Stimulated activated memory B cell treated with anti-CD40 and anti-IgM and Interleukin-4, amounts not matched to agents 10 μg/mL and 1 μg/mL and 100 μg/mL, for 72 hours (primary cell): ENCODE results near the gene GTF2H1.

Experiments
- ATAC-seq: fragments of 150-1000 bp; cut with Tn5 transposase; 2 replicates; pipeline ENCODE4 v1.10.0; 2021
- H3K27ac Mint-ChIP-seq: one replicate; pipeline ENCODE4 v1.8.0; 2022; ENCODE audit warnings: mild to moderate bottlenecking, mixed read lengths
- H3K27me3 Mint-ChIP-seq: one replicate; pipeline ENCODE4 v1.8.0; 2022; ENCODE audit warnings: mixed read lengths
- H3K36me3 Mint-ChIP-seq: one replicate; pipeline ENCODE4 v1.8.0; 2022; ENCODE audit warnings: mixed read lengths
- H3K4me1 Mint-ChIP-seq: one replicate; pipeline ENCODE4 v1.8.0; 2022; ENCODE audit warnings: mixed read lengths
- H3K4me3 Mint-ChIP-seq: one replicate; pipeline ENCODE4 v1.8.0; 2022; ENCODE audit warnings: mild to moderate bottlenecking, moderate library complexity, mixed read lengths
- H3K9me3 Mint-ChIP-seq: one replicate; pipeline ENCODE4 v1.8.0; 2022; ENCODE audit warnings: mixed read lengths

Gene GTF2H1

DNA sequence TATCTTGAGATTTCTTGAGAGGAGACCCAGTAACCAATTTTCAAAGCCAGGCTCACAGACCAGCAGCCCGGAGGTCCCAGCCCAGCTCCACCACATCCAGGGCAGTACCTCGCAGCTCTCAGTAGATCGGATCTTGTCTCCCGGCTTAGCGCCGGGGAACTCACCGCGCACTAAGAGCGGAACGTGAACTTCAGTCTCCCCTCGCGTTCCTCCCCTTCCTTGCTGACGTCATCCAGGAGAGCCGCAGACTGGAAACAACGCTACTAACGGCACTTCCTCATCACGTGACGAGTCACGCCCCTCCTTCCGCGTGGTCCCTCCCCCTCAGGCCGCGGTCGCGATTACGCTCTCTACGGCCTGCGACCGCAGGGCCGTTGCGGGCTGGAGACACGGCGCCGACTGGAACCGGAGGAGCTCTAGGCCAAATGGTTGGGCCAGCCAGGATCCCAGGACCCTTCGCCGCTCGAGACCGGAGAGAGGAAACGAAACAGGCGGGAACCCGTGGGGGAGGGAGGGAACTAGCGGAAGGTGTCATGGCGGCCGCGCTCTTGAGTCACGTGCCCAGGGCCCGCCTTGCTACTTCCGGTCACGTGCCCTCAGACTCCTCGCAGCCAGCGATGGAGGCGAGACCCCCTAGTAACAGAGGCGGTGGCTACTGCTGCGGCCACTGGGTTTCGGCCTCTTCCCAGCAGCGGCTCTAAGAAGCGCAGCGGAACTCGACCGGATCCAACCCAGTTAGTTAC lies at the start of gene GTF2H1, which contains the start of gene HPS5:
Gene GTF2H1 (plus strand): TSS at position 599 of the 743 bp plus-strand sequence. CDS start 10,508 bp downstream, outside the sequence.
Gene HPS5 (minus strand): TSS at position 172 of the 743 bp plus-strand sequence. CDS start 4,282 bp downstream, outside the sequence.
- H3K4me3 Mint-ChIP-seq: peak within 1 kb of the TSS; percentile 99
- peaks cover 27% of the 10 kb centered on the region for H3K36me3 Mint-ChIP-seq
- peak within 1 kb of the TSS; percentile 99 for H3K27ac Mint-ChIP-seq
- H3K9me3 Mint-ChIP-seq: no peaks in the 10 kb centered on the region
- H3K4me1 Mint-ChIP-seq: peaks cover 69% of the 10 kb centered on the region
- peak; percentile 95 for ATAC-seq
- no peaks in the 10 kb centered on the region for H3K27me3 Mint-ChIP-seq

DNA sequence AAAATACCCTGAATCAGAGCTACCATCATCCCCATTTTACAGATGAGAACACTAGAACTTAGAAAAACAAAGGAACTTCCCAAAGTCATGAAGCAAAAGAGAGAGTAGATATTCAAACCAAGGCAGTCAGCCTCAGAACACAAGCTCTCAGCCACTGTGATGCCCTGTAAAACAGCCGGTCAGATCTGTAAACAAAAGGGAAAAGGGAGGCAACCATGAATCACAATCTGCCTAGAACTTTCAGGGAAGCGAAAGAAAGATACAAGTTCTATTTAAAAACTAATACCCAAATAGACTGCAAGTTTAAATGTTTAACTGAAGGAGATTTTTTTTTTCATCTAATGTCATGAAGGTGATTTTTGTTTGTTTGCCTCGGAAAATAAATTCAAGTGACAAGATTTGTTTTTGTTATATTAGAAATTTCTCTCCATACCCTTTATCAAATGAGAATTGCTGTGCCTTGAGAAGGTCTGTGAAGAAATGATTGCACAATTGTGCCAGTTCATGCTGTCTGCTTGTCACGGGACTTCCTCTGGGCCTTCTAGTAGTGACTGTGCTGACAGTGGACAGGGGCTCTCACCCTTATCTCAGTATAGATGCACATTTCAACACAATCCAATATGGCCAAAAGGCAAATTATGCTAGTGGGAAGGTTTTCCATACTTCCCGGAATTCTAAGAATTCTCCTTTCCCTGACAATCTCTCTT lies 44.6 kb upstream of the GTF2H1 start:
- ATAC-seq: no peak
- H3K27ac Mint-ChIP-seq: peak overlapping the region; percentile 30
- H3K36me3 Mint-ChIP-seq: peaks cover 46% of the 10 kb centered on the region
- H3K4me3 Mint-ChIP-seq: no peak overlapping the region
- H3K9me3 Mint-ChIP-seq: no peaks in the 10 kb centered on the region
- no peaks in the 10 kb centered on the region for H3K27me3 Mint-ChIP-seq
- H3K4me1 Mint-ChIP-seq: peaks cover 27% of the 10 kb centered on the region

DNA sequence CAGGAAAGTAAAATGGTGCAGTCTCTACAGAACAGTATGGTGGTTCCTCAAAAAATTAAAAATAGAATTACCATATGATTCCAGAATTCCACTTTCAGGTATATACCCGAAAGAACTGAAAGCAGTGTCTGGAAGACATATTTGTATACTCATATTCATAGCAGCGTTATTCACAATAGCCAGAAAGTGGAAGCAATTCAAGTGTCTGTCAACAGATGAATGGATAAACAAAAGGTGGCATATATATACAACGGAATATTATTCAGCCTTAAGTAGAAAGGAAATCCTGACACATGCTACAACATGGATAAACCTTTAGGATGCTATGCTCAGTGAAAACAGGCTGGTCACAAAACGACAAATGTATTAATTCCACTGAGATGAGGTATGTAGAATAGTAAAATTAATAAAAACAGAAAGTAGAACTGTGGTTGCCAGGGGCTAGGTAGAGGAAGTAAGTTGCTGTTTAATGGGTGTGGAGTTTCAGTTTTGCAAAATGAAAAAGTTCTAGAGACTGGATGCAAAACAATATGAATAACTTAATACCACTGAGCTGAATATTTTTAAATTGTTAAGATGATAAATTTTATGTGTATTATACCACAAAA lies 41.8 kb upstream of the GTF2H1 start:
- Mint-ChIP-seq H3K27me3 (no peaks in the 10 kb centered on the region), H3K4me1 (peaks cover 33% of the 10 kb centered on the region), H3K36me3 (peaks cover 69% of the 10 kb centered on the region), H3K4me3 (peak overlapping the region; percentile 72), H3K9me3 (no peaks in the 10 kb centered on the region), H3K27ac (peak overlapping the region; percentile 91)
- peak; percentile 91 for ATAC-seq

DNA sequence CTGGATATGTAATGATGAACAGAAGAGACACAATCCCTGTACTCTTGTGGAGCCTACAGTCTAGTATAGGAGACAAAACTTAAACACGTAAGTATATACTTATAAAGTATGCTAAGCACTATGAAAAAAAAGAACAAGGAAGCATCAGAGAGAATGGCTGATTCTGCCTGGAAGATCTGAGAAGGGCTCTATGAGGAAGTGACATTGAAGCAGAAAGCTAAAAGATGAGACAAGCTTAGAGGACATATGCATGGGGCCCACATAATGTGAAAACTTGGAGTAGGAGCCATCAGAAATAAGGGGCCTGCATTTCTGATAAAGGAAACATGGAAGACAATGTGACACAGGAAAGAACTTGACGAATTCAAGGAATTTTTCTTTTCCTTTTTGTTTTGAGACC lies 39.7 kb upstream of the GTF2H1 start:
- Mint-ChIP-seq H3K4me3 (peak overlapping the region; percentile 4), H3K27ac (peak overlapping the region; percentile 91), H3K9me3 (no peaks in the 10 kb centered on the region), H3K36me3 (peaks cover 74% of the 10 kb centered on the region), H3K4me1 (peaks cover 33% of the 10 kb centered on the region), H3K27me3 (no peaks in the 10 kb centered on the region)
- ATAC-seq: peak; percentile 66

DNA sequence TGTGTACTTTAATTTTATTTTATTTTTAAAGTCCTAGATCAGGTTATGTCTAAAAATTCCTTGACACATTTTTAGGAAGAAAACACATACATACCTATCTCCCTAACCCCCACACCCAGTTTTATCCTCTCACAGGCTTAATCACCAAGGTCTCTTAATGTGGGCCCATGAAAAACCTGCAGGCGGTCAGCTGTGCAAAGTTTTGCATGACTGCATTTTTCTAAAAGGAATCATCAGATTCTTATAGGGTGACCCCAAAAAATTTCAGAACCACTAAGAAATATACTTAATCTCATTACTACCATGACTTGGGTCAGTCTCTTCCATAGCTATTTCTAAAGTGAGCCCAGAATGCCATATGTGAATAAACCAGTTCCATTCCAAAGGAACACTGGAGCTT lies 36.5 kb upstream of the GTF2H1 start:
- ATAC-seq: no peak
- peaks cover 21% of the 10 kb centered on the region for H3K4me1 Mint-ChIP-seq
- no peak overlapping the region for H3K4me3 Mint-ChIP-seq
- H3K27me3 Mint-ChIP-seq: no peaks in the 10 kb centered on the region
- no peaks in the 10 kb centered on the region for H3K9me3 Mint-ChIP-seq
- peaks cover 71% of the 10 kb centered on the region for H3K36me3 Mint-ChIP-seq
- H3K27ac Mint-ChIP-seq: no peak overlapping the region

DNA sequence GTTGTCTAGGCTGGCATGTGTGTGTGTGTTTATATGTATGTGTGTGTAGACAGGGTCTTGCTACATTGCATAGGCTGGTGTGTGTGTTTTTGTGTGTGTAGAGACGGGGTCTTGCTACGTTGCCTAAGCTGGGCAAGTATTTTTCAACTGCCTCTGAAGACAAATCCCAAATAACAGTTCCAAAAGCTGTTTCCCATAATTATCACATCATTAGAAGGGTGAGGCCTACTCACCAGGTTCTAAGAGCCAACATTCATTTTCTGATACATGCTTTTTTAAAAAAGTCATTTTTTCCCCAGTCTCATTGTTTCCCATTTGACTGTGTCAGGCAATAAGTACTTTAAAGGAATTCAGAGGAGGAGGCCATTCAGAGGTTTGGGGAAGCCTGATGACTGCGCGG lies 33.5 kb upstream of the GTF2H1 start:
- no peak overlapping the region for H3K4me3 Mint-ChIP-seq
- no peak for ATAC-seq
- H3K36me3 Mint-ChIP-seq: peaks cover 76% of the 10 kb centered on the region
- H3K27me3 Mint-ChIP-seq: no peaks in the 10 kb centered on the region
- no peak overlapping the region for H3K27ac Mint-ChIP-seq
- H3K9me3 Mint-ChIP-seq: no peaks in the 10 kb centered on the region
- H3K4me1 Mint-ChIP-seq: no peaks in the 10 kb centered on the region

DNA sequence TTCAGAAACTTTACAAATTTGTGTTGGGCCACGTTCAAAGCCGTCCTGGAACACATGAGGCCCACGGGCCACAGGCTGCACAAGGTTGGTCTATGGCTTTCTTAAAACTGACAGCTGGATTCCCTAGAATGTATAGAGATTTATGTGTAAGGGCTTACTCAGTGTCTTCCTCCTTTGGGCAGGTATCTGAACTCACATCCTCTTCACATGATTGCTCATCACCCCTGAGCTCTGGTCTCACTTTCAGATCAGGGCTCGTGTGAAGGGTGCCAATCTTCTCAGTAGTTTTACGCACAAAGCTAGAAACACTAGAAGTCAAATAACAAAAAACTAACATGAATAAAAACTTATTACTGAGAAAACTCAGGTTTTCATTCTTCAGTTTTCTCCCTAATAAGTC lies 27.5 kb upstream of the GTF2H1 start:
- ATAC-seq: no peak
- Mint-ChIP-seq H3K36me3 (peaks cover 81% of the 10 kb centered on the region), H3K4me1 (peaks cover 5% of the 10 kb centered on the region), H3K4me3 (no peak overlapping the region), H3K9me3 (no peaks in the 10 kb centered on the region), H3K27me3 (no peaks in the 10 kb centered on the region), H3K27ac (no peak overlapping the region)

DNA sequence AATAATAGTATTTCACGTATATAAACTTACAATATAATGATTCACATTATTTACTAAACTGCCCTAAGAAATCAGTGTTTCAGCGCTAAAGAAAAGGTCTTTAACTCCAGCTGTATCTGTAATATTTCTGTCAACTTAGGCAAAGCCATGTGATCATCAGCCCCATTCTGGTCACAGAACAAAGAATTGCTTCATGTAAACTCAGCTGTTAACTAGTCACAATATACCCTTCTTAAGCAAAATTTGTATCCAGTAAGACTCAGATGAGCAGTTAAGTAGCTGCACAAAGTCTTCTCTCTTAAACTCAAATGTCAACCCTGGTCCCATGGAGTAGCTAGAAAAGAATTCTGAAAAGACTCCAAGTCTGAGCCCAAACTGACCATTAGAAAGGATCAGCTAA lies 27.1 kb upstream of the GTF2H1 start:
- peaks cover 82% of the 10 kb centered on the region for H3K36me3 Mint-ChIP-seq
- H3K9me3 Mint-ChIP-seq: no peaks in the 10 kb centered on the region
- H3K4me1 Mint-ChIP-seq: peaks cover 6% of the 10 kb centered on the region
- no peaks in the 10 kb centered on the region for H3K27me3 Mint-ChIP-seq
- no peak for ATAC-seq
- no peak overlapping the region for H3K4me3 Mint-ChIP-seq
- no peak overlapping the region for H3K27ac Mint-ChIP-seq

DNA sequence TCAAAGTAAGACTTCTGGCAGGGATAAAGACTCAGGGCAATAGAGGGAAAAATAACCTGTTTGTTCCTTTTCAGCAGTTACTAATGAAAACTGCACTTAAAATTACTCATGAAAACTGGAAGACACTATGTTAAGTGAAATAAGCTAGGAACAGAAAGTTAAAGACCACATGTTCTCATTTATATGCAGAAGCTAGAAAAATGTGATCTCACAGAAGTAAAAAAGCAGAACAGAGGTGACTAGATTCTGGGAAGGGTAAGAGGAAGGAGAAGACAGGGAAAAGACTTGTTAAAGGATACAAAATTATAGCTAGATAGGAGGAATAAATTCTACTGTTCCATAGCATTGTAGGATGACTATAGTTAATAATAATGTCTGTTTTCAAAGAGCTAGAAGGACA lies 22.6 kb upstream of the GTF2H1 start:
- Mint-ChIP-seq H3K27me3 (no peaks in the 10 kb centered on the region), H3K4me1 (peaks cover 6% of the 10 kb centered on the region), H3K4me3 (no peak overlapping the region), H3K27ac (no peak overlapping the region), H3K36me3 (peaks cover 79% of the 10 kb centered on the region), H3K9me3 (no peaks in the 10 kb centered on the region)
- ATAC-seq: no peak

DNA sequence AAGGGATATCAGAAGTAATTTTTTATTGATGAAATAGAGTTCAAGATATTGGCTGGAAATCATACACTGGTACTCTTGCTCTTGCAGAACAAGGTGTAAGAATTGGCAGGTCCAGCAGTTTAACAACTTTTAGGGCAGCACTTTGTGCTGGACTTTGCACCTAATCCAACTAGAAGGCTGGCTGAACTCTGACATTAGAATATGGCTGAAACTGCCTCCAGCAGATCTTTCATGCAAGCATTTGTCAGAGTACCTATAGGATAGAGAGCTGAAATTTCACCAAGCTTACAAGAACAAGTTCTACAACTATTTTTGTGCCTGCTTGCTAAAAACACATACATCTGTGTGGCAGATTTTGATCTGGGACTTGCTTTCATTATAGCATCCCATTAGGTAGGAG lies 17.6 kb upstream of the GTF2H1 start:
- H3K4me3 Mint-ChIP-seq: no peak overlapping the region
- peaks cover 73% of the 10 kb centered on the region for H3K36me3 Mint-ChIP-seq
- H3K4me1 Mint-ChIP-seq: peaks cover 3% of the 10 kb centered on the region
- ATAC-seq: no peak
- H3K27me3 Mint-ChIP-seq: no peaks in the 10 kb centered on the region
- no peaks in the 10 kb centered on the region for H3K9me3 Mint-ChIP-seq
- no peak overlapping the region for H3K27ac Mint-ChIP-seq

DNA sequence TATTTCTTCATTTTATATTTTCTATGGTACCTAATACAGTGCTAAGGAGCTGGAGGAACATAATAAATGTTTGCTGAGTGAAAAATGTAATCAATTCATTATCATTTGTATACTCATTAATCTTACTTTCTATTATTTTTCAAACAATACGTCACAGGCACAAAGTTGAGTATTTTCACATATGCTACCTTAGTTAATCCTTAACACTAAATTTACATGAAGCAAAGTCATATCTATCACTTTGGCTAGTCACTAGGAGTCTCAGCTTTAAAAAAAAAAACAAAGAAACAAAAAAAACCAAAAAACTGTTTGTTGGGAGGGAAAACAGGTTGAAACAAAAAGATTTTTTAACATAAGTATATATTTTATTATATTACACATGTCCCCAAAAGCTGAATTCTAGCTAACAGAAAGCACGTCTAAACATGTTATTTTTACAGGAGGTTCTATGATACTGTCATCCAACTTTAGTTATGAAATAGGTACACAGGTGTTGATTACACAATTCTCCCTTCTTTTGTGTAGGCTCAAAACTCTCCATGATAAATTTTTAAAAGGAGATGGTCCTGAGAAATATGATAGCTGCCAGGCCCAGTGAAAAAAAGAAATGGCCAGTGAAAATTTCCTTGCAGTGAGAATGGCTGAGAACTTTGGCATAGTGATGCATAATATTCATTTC lies 14.8 kb upstream of the GTF2H1 start:
- Mint-ChIP-seq H3K4me1 (peaks cover 17% of the 10 kb centered on the region), H3K36me3 (peaks cover 59% of the 10 kb centered on the region), H3K27me3 (no peaks in the 10 kb centered on the region), H3K27ac (no peak overlapping the region), H3K9me3 (no peaks in the 10 kb centered on the region), H3K4me3 (no peak overlapping the region)
- no peak for ATAC-seq

DNA sequence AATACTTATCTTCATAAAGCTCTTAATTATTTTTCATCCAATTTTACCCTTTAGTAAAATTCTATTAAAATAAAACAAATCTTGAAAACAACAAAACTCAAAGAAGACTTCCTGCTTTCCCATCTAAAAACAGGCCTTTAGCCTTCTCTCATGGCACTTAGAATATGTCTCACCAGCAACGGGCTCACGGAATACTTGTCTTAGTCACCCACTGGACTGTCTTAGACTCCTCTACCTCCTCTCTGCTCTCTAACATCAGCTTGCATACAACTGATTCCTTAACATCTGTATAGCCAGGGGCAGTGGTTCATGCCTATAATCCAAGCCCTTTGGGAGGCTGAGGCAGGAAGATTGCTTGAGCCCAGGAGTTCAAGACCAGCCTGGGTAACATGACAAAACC lies 14.1 kb upstream of the GTF2H1 start:
- Mint-ChIP-seq H3K4me3 (no peak overlapping the region), H3K4me1 (peaks cover 17% of the 10 kb centered on the region), H3K36me3 (peaks cover 53% of the 10 kb centered on the region), H3K27ac (no peak overlapping the region), H3K9me3 (no peaks in the 10 kb centered on the region), H3K27me3 (no peaks in the 10 kb centered on the region)
- ATAC-seq: no peak

DNA sequence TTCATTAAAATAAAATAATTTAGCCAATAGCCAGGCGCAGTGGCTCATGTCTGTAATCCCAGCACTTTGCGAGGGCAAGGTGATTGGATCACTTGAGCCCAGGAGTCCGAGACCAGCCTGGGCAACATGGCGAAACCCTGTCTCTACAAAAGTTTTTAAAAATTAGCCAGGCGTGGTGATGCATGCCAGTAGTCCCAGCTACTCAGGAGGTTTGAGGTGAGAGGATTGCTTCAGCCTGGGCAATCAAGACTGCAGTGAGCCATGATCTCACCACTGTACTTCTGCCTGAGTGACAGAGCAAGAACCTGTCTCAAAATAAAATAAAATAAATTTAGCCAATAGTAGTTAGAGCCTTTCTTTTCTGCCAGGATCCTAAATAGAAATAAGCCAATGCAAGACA lies 12.7 kb upstream of the GTF2H1 start:
- no peak overlapping the region for H3K27ac Mint-ChIP-seq
- ATAC-seq: no peak
- peaks cover 47% of the 10 kb centered on the region for H3K36me3 Mint-ChIP-seq
- peaks cover 19% of the 10 kb centered on the region for H3K4me1 Mint-ChIP-seq
- H3K9me3 Mint-ChIP-seq: no peaks in the 10 kb centered on the region
- H3K27me3 Mint-ChIP-seq: no peaks in the 10 kb centered on the region
- H3K4me3 Mint-ChIP-seq: no peak overlapping the region

DNA sequence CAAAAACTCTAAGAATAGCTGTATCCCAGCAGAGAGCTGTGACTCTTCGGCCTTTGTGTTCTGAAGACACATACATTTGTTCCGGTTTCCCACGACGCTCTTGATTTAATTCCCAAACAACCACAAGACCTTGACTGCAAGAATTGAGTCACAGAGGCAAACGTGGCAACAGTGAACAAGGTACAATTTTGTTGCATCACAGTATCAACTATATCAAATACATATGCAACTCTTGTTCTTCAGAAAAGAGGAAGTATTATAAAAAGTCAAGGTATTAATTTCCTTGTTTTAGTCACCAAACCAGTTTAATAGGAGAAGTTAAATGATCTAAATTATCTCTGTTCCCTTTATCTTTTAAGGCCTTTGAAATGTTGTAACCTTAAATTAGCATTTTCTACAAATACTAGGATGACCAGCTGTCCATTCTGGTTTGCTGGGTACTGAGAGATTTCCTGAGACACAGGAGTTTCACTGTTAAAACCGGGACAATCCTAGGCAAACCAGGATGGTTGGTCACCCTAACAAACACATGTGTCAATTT lies 11.5 kb upstream of the GTF2H1 start:
- peaks cover 26% of the 10 kb centered on the region for H3K4me1 Mint-ChIP-seq
- H3K9me3 Mint-ChIP-seq: no peaks in the 10 kb centered on the region
- H3K4me3 Mint-ChIP-seq: no peak overlapping the region
- H3K27me3 Mint-ChIP-seq: no peaks in the 10 kb centered on the region
- peaks cover 51% of the 10 kb centered on the region for H3K36me3 Mint-ChIP-seq
- H3K27ac Mint-ChIP-seq: peak overlapping the region; percentile 36
- peak; percentile 88 for ATAC-seq

DNA sequence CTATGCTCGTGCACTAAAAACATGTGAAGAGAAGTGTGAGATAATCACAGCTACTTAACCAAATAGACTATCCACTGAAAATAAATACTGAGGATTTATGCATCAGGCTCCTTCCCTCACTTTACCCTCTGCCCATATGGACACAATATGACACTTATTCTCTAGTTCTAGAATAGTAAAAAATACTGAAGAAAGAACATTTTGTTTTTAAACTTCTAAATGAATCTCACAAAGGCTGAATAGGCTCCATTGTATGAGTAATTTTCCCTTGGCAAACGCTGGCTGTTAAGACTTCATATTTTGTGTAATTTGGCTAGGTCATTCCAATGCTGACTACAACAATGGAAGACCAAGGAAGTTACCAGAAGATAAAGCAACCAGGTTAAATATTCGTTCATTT lies 10.4 kb upstream of the GTF2H1 start:
- Mint-ChIP-seq H3K9me3 (no peaks in the 10 kb centered on the region), H3K36me3 (peaks cover 42% of the 10 kb centered on the region), H3K4me3 (no peak overlapping the region), H3K4me1 (peaks cover 26% of the 10 kb centered on the region), H3K27me3 (no peaks in the 10 kb centered on the region), H3K27ac (peak overlapping the region; percentile 36)
- no peak for ATAC-seq
